COLO668 (cell line): ENCODE measurements around the gene SAMD11.
"Not testable (repeated sequence)": the region's sequence is repeated elsewhere in the genome, so short reads cannot be mapped to it uniquely, and the experiment has no call there.

Source experiments
- DNase-seq: peaks from one replicate; lab custom pipeline; 2025; ENCODE audit not compliant: unreplicated experiment; lab: John Stamatoyannopoulos, UW

The SAMD11 gene, protein sequence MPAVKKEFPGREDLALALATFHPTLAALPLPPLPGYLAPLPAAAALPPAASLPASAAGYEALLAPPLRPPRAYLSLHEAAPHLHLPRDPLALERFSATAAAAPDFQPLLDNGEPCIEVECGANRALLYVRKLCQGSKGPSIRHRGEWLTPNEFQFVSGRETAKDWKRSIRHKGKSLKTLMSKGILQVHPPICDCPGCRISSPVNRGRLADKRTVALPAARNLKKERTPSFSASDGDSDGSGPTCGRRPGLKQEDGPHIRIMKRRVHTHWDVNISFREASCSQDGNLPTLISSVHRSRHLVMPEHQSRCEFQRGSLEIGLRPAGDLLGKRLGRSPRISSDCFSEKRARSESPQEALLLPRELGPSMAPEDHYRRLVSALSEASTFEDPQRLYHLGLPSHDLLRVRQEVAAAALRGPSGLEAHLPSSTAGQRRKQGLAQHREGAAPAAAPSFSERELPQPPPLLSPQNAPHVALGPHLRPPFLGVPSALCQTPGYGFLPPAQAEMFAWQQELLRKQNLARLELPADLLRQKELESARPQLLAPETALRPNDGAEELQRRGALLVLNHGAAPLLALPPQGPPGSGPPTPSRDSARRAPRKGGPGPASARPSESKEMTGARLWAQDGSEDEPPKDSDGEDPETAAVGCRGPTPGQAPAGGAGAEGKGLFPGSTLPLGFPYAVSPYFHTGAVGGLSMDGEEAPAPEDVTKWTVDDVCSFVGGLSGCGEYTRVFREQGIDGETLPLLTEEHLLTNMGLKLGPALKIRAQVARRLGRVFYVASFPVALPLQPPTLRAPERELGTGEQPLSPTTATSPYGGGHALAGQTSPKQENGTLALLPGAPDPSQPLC

GRCh38 chr1:923131-923990 is at the start of gene SAMD11:
Gene SAMD11 (plus strand): TSS chr1:923923. CDS start chr1:924432, 509 bp downstream.
- peak; percentile 95 for DNase-seq

DNA sequence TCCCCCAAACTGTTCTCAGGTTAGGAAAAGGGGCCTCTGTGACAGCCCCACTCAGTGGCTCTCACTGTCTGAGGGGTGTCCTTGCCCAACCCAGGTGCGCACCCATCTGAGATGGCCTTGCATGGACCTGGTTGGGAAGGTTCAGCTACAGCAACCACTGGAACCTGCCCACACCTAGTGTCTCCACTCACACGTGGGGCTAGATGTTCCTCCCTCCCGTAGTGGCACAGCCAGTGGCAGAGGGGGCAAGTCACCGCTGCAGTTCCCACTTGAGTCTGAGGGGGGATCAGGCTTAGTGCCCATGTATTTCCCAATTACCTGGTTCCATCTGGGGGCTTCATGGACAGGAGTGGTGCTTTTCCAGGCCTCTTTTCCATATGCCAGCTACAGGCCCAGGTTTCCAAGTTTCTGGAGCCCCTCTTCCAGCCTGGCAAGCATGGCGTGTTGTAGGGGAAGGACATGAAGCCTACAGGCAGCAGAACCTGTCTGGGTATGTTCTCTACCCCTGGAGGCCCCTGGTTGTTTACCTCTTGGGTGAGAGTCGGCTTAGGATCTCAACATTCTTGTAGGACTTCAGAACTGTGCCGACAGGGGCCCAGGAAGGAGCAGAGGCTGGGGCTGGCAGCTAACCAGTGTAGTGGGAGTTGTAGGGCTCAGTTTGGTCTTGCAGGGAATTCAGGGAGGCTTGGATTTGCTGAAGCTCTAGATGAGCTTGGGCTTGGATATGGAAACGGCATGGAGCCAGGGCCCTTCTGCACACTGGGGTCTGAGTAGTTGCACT is 47.1 kb upstream of the SAMD11 start:
- DNase-seq, result not testable (repeated sequence)

GRCh38 chr1:877209-877986 is 46.3 kb upstream of the SAMD11 start:
- DNase-seq, result peak; percentile 62

- not testable (repeated sequence) for DNase-seq
Observed at GRCh38 chr1:880511-880910, 43.2 kb upstream of the SAMD11 start.

DNA sequence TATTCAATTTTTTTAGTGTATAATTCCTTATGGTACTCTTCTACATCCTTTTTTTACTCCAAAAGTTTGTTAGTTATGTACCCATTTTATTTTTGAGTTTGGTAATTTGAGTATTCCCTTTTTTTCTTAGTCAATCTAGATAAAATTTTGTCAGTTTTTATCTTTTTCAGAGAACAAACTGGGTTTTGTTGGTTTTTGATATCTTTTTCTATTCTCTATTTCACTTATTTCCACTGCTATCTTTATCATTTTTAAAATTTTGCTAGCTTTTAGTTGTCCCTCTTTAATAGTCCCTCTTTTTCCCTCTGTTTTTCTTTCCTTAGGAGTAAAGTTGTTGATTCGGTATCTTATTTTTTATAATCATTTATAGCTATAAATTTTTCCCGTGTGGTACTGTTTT is 42.8 kb upstream of the SAMD11 start:
- DNase-seq, result not testable (repeated sequence)

DNA sequence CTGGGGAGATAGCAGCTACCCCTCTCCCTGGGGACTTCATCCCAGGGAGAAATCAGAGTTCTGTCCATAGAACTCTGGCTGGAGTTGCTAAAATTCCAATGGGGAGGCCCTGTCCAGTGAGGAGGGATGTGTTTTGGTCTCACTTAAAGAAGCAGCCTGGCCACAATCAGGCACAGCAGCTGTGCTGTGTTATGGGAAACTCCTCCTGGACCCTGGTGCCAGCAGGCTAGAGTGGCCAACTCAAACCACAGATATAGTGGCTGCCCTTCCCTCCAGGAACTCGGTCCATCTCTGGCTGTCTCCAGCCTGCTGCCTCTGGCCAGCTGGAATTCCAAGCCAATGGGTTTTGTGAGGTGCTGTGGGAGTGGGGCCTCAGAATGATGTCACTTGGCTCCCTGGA is 37.4 kb upstream of the SAMD11 start:
- no peak for DNase-seq

GRCh38 chr1:886760-887159 is 37.0 kb upstream of the SAMD11 start:
- DNase-seq, result no peak

GRCh38 chr1:888297-888696 is 35.4 kb upstream of the SAMD11 start:
- no peak for DNase-seq

DNA sequence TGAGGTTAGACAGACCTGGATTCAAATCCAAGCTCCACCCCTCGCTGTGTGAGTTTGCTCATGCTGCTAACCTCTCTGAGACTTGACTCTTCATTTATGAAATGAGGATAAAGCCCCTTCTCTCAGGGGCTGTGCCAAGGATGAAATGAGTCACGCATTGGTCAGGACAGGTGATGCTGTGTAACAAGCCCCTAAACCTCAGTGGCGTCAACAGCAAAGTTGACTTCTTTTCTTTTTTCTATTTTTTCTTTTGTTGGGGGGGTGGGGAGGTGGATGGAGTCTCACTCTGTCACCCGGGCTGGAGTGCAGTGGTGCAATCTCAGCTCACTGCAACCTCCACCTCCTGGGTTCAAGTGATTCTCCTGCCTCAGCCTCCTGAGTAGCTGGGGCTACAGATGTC is 33.9 kb upstream of the SAMD11 start:
- not testable (repeated sequence) for DNase-seq

DNA sequence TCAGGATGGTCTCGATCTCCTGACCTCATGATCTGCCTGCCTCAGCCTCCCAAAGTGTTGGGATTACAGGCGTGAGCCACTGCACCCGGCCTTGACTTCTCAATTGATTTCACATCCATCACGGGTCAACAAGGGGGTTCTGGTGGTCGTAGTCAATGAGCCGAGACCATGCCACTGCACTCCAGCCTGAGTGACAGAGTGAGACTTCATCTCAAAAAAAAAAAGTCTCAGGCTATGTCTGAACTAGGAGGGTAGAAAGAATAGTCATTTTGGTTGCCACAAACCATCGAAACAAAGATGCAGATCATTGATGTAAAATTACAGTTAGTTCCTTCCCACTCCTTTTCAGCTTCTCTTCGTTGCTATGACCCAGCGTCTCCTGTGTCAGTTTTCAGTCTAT is 33.5 kb upstream of the SAMD11 start:
- not testable (repeated sequence) for DNase-seq

DNA sequence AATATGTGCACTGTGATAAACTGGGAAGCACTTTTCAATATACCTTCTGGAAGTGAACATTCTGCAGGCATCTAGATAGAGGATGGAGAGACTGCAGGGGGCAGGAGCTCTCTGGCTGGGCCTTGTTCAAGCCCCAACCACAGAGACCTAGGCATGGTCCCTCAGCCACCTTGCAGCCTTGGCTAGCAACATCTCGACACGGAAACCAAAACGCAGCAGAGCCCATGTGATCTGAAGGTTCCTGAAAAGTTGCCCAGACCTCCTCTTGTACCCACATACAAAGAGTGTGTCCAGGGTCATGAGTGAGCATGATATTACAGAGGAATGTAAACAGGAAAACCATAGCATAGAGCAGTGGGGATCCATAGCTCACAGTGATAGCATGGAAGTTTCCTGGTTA is 33.1 kb upstream of the SAMD11 start:
- no peak for DNase-seq

GRCh38 chr1:897226-897625 is 26.5 kb upstream of the SAMD11 start:
- DNase-seq, result no peak

DNA sequence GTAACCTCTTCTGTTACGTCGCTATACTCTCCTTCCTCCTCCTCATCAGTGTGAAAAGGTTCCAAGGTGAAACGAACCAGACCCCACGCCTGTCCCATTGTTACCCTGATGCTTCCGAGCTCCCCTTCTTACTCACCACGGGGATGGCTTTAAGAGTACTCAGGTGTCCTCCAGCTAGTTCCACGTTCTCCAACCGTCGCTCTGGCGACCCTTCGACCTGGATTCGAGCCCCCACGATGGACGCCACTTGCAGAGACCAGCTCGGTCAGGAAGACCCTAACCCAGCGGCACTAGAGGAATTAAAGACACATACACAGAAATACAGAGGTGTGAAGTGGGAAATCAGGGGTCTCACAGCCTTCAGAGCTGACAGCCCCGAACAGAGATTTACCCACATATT is 25.8 kb upstream of the SAMD11 start:
- not testable (repeated sequence) for DNase-seq

- no peak for DNase-seq
Observed at GRCh38 chr1:899636-900317, 23.9 kb upstream of the SAMD11 start.

GRCh38 chr1:901108-901859 is 22.4 kb upstream of the SAMD11 start:
- DNase-seq, result no peak

DNA sequence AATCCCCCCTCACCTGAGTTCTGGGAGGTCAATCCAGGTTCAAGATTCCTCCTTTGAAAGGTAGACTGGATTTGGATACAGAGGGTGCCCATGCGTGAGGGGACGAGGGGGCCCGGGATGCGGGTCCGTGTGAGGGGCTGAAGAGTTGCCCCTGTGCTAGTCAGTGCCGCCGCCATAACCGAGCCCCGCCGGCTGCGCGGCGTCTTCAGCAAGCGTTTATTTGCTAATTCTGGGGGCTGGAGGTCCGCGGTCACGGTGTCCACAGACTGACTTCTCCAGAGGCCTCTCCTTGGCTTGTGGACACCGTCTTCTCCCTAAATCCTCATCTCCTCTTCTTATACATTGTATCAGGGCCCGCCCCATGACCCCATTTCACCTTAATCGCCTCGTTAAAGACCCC is 20.9 kb upstream of the SAMD11 start:
- no peak for DNase-seq

DNA sequence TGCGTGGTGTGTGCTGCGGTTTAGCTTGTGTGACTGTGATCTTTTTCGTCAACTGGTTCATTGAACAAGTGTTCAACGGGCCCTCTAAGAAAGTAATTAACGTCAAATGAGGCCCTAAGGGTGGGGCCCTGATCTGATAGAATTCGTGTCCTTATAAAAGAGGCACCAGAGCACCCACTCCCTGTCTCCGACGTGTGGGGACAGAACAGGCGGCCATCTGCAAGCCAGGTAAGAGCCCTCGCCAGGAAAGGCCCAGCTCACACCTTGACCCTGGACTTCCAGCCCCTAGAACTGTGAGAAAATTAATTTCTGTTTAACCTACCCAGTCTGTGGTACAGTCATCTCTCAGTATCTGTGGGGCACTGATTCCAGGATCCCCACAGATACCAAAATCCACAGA is 20.4 kb upstream of the SAMD11 start:
- no peak for DNase-seq

GRCh38 chr1:903721-904271 is 19.9 kb upstream of the SAMD11 start:
- DNase-seq, result no peak
